GM19351 (cell line): Measurements from ENCODE around the gene DCD.
"Not testable (repeated sequence)": the region's sequence is repeated elsewhere in the genome, so short reads cannot be mapped to it uniquely, and the experiment has no call there.

Source experiments
- ATAC-seq: cut with Tn5 transposase; IDR thresholded peaks from one replicate; pipeline ENCODE4 v1.9.1; 2021; ENCODE audit warnings: mild to moderate bottlenecking, moderate library complexity; ENCODE audit not compliant: unreplicated experiment

The DCD gene

GRCh38 chr12:54648265-54648664, at the start of gene DCD:
Gene DCD (minus strand): TSS chr12:54648365. CDS start chr12:54648303, 62 bp downstream.
- no peak for ATAC-seq

- no peak for ATAC-seq
Measured at GRCh38 chr12:54697851-54698250, 49.7 kb upstream of the DCD start.

- no peak for ATAC-seq
Measured at GRCh38 chr12:54692353-54692752, 44.2 kb upstream of the DCD start.

- ATAC-seq, result no peak
Measured at GRCh38 chr12:54689984-54690383, 41.8 kb upstream of the DCD start.

GRCh38 chr12:54689034-54689372, 40.8 kb upstream of the DCD start:
- no peak for ATAC-seq

GRCh38 chr12:54688309-54689033, 40.3 kb upstream of the DCD start:
- ATAC-seq, result no peak

- ATAC-seq, result no peak
Measured at GRCh38 chr12:54684636-54685630, 36.8 kb upstream of the DCD start.

- no peak for ATAC-seq
Measured at GRCh38 chr12:54683398-54683797, 35.2 kb upstream of the DCD start.

- no peak for ATAC-seq
Measured at GRCh38 chr12:54682674-54683073, 34.5 kb upstream of the DCD start.

GRCh38 chr12:54680374-54680773, 32.2 kb upstream of the DCD start:
- peak; percentile 96 for ATAC-seq

GRCh38 chr12:54678131-54678530, 30.0 kb upstream of the DCD start:
- no peak for ATAC-seq

- no peak for ATAC-seq
Measured at GRCh38 chr12:54667945-54668344, 19.8 kb upstream of the DCD start.

GRCh38 chr12:54666008-54666407, 17.8 kb upstream of the DCD start:
- no peak for ATAC-seq

GRCh38 chr12:54665022-54665635, 17.0 kb upstream of the DCD start:
- not testable (repeated sequence) for ATAC-seq

- ATAC-seq, result no peak
Measured at GRCh38 chr12:54663603-54664002, 15.4 kb upstream of the DCD start.

GRCh38 chr12:54662026-54662425, 13.9 kb upstream of the DCD start:
- no peak for ATAC-seq

GRCh38 chr12:54661048-54661447, 12.9 kb upstream of the DCD start:
- no peak for ATAC-seq

- ATAC-seq, result no peak
Measured at GRCh38 chr12:54660320-54660962, 12.3 kb upstream of the DCD start.

GRCh38 chr12:54658306-54659264, 10.4 kb upstream of the DCD start:
- peak; percentile 83 for ATAC-seq

GRCh38 chr12:54657105-54657607, 9.0 kb upstream of the DCD start:
- ATAC-seq, result peak; percentile 47
